Natural killer cell (primary cell): Measurements from ENCODE around the gene PTPN7. TPM values are rescaled to one million over a fixed set of nuclear protein-coding genes. Genes with fewer than 3 reads are reported as not detected.

ENCODE experiments used
- ATAC-seq, 3 donors: fragments of 150-1000 bp in 2 of 3; fragments of 200-7000 bp in 1 of 3; cut with Tn5 transposase; 1 replicate in 1 of 3; 2 replicates in 2 of 3; pipeline ENCODE4 v1.10.0; 2021; ENCODE audit warnings: mild to moderate bottlenecking in 2 of 3, moderate library complexity in 2 of 3
- DNase-seq, 2 donors: peaks; one replicate each; pipeline versions ENCODE4 v3.0.0 to v3.0.0-alpha.2; 2013 to 2021; ENCODE audit warnings: mixed read lengths in 1 of 2
- H3K27ac ChIP-seq: one replicate; pipeline ENCODE4 v1.5.1; 2013; ENCODE audit warnings: mild to moderate bottlenecking, low read length
- H3K27me3 ChIP-seq: one replicate; pipeline ENCODE4 v1.6.1; 2013; ENCODE audit warnings: low read length; ENCODE audit not compliant: control insufficient read depth, insufficient read depth
- H3K36me3 ChIP-seq: one replicate; pipeline ENCODE4 v1.6.1; 2013; ENCODE audit warnings: low read length; ENCODE audit not compliant: control insufficient read depth, insufficient read depth
- H3K4me1 ChIP-seq: one replicate; pipeline ENCODE4 v1.6.1; 2013; ENCODE audit warnings: low read length; ENCODE audit not compliant: control insufficient read depth, insufficient read depth
- H3K4me3 ChIP-seq: one replicate; pipeline ENCODE4 v1.5.1; 2013; ENCODE audit warnings: low read length
- H3K9me3 ChIP-seq: one replicate; pipeline ENCODE4 v1.6.1; 2013; ENCODE audit warnings: low read length; ENCODE audit not compliant: control insufficient read depth, insufficient read depth
- H3K27ac Mint-ChIP-seq, 2 donors: one replicate each; pipeline ENCODE4 v1.8.0; 2022; ENCODE audit warnings: mild to moderate bottlenecking in 2 of 2, mixed read lengths in 2 of 2, moderate library complexity in 1 of 2
- H3K27me3 Mint-ChIP-seq, 2 donors: one replicate each; pipeline ENCODE4 v1.8.0; 2022; ENCODE audit warnings: low read depth in 2 of 2, mixed read lengths in 2 of 2
- H3K36me3 Mint-ChIP-seq: one replicate; pipeline ENCODE4 v1.8.0; 2022; ENCODE audit warnings: mixed read lengths
- H3K4me1 Mint-ChIP-seq, 2 donors: one replicate each; pipeline ENCODE4 v1.8.0; 2022; ENCODE audit warnings: mixed read lengths in 2 of 2
- H3K4me3 Mint-ChIP-seq: one replicate; pipeline ENCODE4 v1.8.0; 2022; ENCODE audit warnings: mild to moderate bottlenecking, moderate library complexity, mixed read lengths
- H3K9me3 Mint-ChIP-seq, 2 donors: one replicate each; pipeline ENCODE4 v1.8.0; 2022; ENCODE audit warnings: mixed read lengths in 2 of 2
- CTCF ChIP-seq: fragments of 200-600 bp; IDR thresholded peaks from one replicate; pipeline ENCODE4 v1.8.0; 2022; ENCODE audit warnings: antibody characterized with exemption
- WGBS: methylation state at CpG from one replicate; pipeline ENCODE4 v1.1.7; 2013; ENCODE audit warnings: missing lambda C conversion rate; ENCODE audit not compliant: insufficient coverage; 5-methylcytosine and 5-hydroxymethylcytosine counted together
- intact Hi-C: fragments of 100-400 bp; cut with micrococcal nuclease; formaldehyde crosslinking; loops from one replicate; pipeline ENCODE4 v1.14.2; 2022
- total RNA-seq, 4 donors: library from RNA; stranded (reverse); fragments of 120-200 nt in 1 of 4; gene quantifications; one replicate each; pipeline versions ENCODE4 v1.2.3 to v1.2.4, GENCODE V29; 2013 to 2022

The PTPN7 gene
- total RNA-seq, 3 donors from 2014 or later (not counting 1 experiment from before 2014, with no cell fraction given) = 144 to 241 (median 196) TPM

- Mint-ChIP-seq H3K27ac (no peak overlapping the region), H3K27me3 (peaks cover 0 to 9% of the 10 kb centered on the region in 2 donors), H3K9me3 (no peaks in the 10 kb centered on the region), H3K4me1 (peaks cover 0 to 15% of the 10 kb centered on the region in 2 donors), H3K4me3 (no peak overlapping the region), H3K36me3 (no peaks in the 10 kb centered on the region)
- Histone ChIP-seq H3K36me3 (no peaks in the 10 kb centered on the region), H3K27ac (no peak overlapping the region), H3K9me3 (no peaks in the 10 kb centered on the region), H3K27me3 (no peaks in the 10 kb centered on the region), H3K4me1 (peaks cover 7% of the 10 kb centered on the region), H3K4me3 (no peak overlapping the region)
- no peak for TF ChIP-seq CTCF
- DNase-seq (no peak), ATAC-seq (no peak)
- intact Hi-C loops = no loop called here
- WGBS = 87% methylated on average over 7 of the region's 7 CpGs
Measured at GRCh38 chr1:202186327-202186726, 25.9 kb upstream of the PTPN7 start.

- Histone ChIP-seq H3K27ac (no peak overlapping the region), H3K9me3 (no peaks in the 10 kb centered on the region), H3K4me3 (no peak overlapping the region), H3K36me3 (no peaks in the 10 kb centered on the region), H3K27me3 (no peaks in the 10 kb centered on the region), H3K4me1 (peaks cover 7% of the 10 kb centered on the region)
- intact Hi-C loops = loop anchor here (1.0 kb wide), 2 partner anchors 130 to 534 kb away; no protein-coding TSS in a partner anchor
- no peak overlapping the region for H3K4me3 Mint-ChIP-seq
- no peaks in the 10 kb centered on the region for H3K9me3 Mint-ChIP-seq
- H3K27ac Mint-ChIP-seq = peak overlapping the region in 1 of 2 donors; percentile 38
- WGBS = 27% methylated on average over 19 of the region's 19 CpGs
- DNase-seq = peak; percentile 65 to 83
- peak; percentile 76 for TF ChIP-seq CTCF
- no peaks in the 10 kb centered on the region for H3K36me3 Mint-ChIP-seq
- peak; percentile 49 to 72 (median 68) for ATAC-seq
- H3K4me1 Mint-ChIP-seq = peaks cover 0 to 15% of the 10 kb centered on the region in 2 donors
- peaks cover 0 to 9% of the 10 kb centered on the region in 2 donors for H3K27me3 Mint-ChIP-seq
Measured at GRCh38 chr1:202184750-202185460, 24.5 kb upstream of the PTPN7 start.

- intact Hi-C loops = no loop called here
- Histone ChIP-seq H3K27ac (no peak overlapping the region), H3K36me3 (no peaks in the 10 kb centered on the region), H3K27me3 (no peaks in the 10 kb centered on the region), H3K4me1 (peaks cover 7% of the 10 kb centered on the region), H3K9me3 (no peaks in the 10 kb centered on the region), H3K4me3 (no peak overlapping the region)
- Mint-ChIP-seq H3K36me3 (no peaks in the 10 kb centered on the region), H3K4me1 (peaks cover 0 to 15% of the 10 kb centered on the region in 2 donors), H3K27me3 (peaks cover 0 to 9% of the 10 kb centered on the region in 2 donors), H3K4me3 (no peak overlapping the region), H3K27ac (no peak overlapping the region), H3K9me3 (no peaks in the 10 kb centered on the region)
- no peak for ATAC-seq
- no peak for TF ChIP-seq CTCF
- 95% methylated on average over 8 of the region's 8 CpGs for WGBS
- DNase-seq = no peak
Measured at GRCh38 chr1:202182040-202182877, 21.9 kb upstream of the PTPN7 start.
